ENCODE measurements around the gene ABTB2. TPM values are rescaled to one million over a fixed set of nuclear protein-coding genes. Genes with fewer than 3 reads are reported as not detected.

ABTB2 gene
- total and polyA plus RNA-seq, 2 of the 8 experiments (the other 6 are each of a cell fraction or from before 2014, with no cell fraction given) = 7.7 to 10.2 TPM

DNA sequence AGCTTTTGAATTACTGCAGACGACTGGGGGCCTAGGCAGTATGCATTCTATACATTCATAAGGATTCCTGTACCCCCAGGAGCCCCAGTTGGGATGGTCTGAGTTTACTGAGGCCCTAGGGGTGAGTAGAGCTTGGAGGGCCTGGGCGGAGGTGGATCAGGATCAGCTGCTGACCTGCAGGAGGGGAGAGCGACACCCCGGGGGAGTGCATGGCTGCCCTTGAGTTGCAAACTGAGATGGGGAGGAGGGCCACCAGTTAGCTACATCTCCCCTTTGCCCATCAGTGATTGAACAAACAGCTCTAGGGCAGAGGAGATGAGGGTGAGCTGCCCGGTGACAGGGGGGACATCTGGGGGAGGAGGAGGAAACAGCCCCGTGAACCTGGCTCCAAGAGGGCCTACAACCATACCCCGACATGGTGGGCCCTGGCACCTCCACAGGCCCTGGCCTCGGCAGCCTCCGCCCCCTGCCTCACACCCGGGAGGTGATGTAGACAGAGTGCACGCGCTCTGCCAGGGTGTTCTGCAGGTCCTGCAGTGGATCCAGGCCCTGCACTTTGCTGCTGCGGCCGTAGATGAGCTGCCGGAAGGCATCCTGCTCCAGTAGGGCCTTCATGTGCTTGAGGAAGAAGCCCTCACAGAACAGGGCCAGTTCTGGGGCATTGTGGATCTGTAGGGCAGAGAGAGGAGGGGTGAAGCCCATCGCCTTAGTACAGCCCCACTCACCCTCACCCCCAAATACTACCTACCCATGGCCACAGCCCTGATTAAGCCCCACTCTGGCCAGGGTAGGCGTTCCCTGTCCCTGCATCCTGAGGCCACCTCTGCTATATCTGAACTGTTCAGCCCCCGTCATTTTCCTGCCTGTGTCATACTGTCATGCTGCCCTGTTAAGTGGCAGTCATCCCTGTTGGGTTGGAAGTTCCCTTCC, 205.6 kb downstream of the ABTB2 start (continued):
- no peak for TF ChIP-seq SP4 (IDR thresholded peaks at IDR 0.05; ENCODE audit: low read length)
